GM04504 (cell line): Measurements from ENCODE around the gene CASKIN2.
"Not testable (repeated sequence)": the region's sequence is repeated elsewhere in the genome, so short reads cannot be mapped to it uniquely, and the experiment has no call there.

Source experiments
- DNase-seq: peaks from one replicate; pipeline ENCODE4 v3.0.0-alpha.2; 2012; ENCODE audit warnings: low read depth

The CASKIN2 gene

GRCh38 chr17:75460295-75460694 lies 55.0 kb downstream of the CASKIN2 start:
- DNase-seq: no peak

- DNase-seq: no peak
Measured at GRCh38 chr17:75459590-75460267, 55.6 kb downstream of the CASKIN2 start.

GRCh38 chr17:75459246-75459589 lies 56.1 kb downstream of the CASKIN2 start:
- no peak for DNase-seq

- no peak for DNase-seq
Measured at GRCh38 chr17:75457047-75457654, 58.2 kb downstream of the CASKIN2 start.

GRCh38 chr17:75456417-75457046 lies 58.8 kb downstream of the CASKIN2 start, which contains the start of gene TMEM94:
Gene TMEM94 (plus strand): TSS chr17:75456635. CDS start chr17:75471906, 15,271 bp downstream.
- DNase-seq: peak; percentile 96

- no peak for DNase-seq
Measured at GRCh38 chr17:75456039-75456416, 59.3 kb downstream of the CASKIN2 start.

GRCh38 chr17:75454672-75455071 lies 60.7 kb downstream of the CASKIN2 start:
- not testable (repeated sequence) for DNase-seq

- DNase-seq: no peak
Measured at GRCh38 chr17:75454193-75454592, 61.1 kb downstream of the CASKIN2 start.

GRCh38 chr17:75450270-75450669 lies 65.1 kb downstream of the CASKIN2 start:
- DNase-seq: no peak
